CD4-positive, alpha-beta T cell treated with Interleukin-15 for 1 hour (primary cell): ENCODE data around the gene ROR1.
"Not testable (repeated sequence)": the region's sequence is repeated elsewhere in the genome, so short reads cannot be mapped to it uniquely, and the experiment has no call there.

Source experiments
- DNase-seq: peaks from one replicate; pipeline ENCODE4 v3.0.0-alpha.2; 2020

The ROR1 gene

DNA sequence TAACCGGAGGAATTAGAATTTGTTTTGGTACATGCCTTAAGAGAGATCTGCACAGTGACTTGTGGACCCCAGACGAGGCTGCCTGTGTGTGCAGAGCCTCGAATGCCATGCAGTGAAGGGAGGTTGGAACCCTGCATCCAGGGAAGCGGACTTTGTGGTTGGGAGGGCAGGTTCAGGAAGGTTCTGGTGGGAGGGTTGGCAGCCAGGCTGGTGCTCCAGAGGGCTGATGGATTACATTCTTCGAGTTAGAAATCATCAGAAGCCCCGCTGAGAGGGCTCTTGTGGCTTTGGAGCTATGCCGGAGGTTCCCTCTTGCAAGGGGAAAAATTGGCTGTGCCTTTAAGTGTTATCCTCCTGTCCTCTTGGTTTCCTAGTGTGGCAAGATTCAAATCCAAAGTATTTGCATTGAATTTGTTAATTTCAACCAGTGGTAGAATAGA, 21.1 kb downstream of the ROR1 start:
- DNase-seq, result no peak

DNA sequence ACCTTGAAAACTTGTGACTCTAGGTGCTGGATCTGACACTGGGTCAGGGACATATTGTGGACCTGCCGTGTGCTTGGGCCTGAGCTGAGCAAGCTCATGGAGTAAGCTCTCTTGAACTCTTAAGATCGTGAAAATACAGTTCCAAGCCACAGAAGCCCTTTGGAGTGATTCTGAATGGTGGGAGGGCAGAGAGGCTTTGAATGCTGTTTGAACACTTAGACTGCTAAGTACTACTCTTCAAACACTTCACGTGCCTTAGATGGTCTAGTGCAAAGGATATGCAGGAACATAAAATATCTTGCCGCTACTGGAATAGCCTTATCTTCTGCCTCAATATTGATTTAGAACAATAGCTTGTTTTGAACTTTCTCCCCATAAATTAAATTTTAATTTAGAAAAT, 21.6 kb downstream of the ROR1 start:
- DNase-seq, result no peak

GRCh38 chr1:63797056-63797726, 23.4 kb downstream of the ROR1 start:
- no peak for DNase-seq

DNA sequence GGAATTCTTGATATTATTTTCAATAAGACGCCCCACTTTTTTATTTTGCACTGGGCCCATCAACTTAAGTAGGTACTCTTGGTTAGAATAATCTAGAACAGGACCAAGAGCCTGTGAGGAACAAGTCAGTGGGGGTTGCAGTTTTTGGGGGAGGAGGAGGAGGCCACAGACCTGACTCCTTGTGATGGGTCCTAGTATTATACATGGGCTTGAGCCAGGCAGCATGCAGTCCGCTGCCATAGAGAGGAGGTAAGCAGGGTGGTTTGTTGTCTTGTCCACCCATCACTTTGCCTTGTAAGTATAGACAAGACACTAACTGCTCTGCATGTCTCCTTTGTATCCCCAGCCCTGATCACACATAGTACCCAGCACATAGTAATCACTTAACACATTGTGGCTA, 24.5 kb downstream of the ROR1 start:
- no peak for DNase-seq

DNA sequence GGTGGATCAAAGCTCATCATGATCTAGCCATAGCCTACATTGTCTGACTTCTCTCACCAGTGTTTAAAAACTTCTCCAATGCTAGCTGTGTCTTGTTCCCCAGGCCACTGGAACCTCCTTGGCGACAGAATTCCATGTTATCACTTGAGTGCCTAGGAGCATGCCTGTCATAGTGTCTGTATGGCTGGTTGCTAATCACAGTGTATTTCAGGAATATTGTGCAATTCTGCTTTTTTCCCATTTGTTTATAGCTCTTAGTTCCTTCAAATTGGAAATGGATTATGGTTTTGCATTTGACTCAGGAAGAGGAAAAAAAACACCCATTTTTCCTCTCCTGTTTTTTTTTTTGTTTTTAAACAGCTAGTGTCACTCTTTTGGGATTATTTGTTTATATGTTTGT, 25.5 kb downstream of the ROR1 start:
- DNase-seq, result no peak

GRCh38 chr1:63799820-63800219, 26.0 kb downstream of the ROR1 start:
- no peak for DNase-seq

DNA sequence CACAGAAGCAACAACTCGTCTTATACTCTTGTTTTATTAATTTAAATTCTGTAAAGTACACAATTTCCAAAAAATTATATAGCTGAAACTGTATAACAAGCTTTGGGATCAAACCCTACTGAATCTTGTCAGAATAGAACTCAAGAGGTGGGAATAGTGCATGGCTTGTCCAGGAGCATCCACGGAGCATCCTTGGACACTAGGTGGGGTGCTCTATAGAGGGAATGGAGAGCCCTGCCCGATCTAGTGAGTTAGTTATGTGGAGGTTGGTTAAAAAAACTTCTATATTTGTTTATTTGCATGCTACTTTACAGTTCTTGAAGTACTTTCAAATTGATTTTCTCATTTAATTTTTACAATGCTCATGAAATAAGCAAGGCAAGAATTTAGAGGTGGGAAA, 28.3 kb downstream of the ROR1 start:
- DNase-seq, result no peak

DNA sequence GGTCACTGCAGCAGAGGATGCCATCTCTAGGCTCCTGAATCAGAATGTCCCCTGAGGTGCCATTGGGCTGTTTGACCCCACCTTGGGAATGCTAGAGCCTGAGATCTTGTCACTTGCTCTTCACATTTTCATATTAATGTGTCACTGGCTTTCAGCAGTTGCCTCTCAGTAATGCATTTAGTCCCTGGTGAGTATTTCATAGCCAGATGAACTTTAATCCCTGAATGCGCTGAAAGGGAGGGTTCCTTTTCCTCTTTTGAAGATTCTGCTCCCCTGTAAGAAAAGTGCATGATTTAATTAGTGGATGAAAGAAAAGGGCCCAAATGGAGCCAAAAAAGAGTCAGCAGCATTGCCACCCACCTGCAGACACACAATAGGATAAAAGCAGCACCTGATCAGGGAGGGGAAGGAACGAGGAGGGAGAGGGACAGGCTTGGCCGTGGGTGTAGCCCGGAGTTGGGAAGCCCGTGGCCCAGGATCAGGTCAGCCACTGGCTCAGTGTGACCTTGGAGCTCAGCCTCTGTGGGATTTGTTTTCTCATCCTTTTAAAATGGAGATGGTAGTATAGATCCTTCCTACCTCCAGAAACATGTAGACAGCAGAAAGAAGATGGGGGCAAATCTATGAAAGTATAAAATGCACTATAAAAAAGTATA, 31.1 kb downstream of the ROR1 start:
- no peak for DNase-seq

DNA sequence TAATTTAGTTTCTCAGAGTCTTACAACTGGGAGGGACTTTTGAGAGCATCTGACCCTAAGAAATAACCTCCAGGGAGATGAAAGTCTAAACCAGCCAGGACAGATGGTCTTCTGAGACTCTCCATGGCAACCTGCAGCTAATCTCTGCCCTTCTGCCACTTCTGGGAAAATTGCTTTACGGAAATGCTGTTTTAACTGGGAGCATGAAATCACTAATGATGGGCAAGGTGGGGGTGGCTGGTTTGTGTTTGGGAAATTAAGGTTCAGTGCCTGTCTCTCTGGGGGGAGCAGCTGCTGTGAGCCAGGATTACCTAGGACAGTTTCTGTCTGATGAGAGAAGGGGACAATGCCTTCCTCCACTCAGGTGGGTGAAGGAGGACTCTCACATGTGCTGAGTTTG, 33.2 kb downstream of the ROR1 start:
- no peak for DNase-seq

GRCh38 chr1:63810936-63811469, 37.2 kb downstream of the ROR1 start:
- DNase-seq, result no peak

DNA sequence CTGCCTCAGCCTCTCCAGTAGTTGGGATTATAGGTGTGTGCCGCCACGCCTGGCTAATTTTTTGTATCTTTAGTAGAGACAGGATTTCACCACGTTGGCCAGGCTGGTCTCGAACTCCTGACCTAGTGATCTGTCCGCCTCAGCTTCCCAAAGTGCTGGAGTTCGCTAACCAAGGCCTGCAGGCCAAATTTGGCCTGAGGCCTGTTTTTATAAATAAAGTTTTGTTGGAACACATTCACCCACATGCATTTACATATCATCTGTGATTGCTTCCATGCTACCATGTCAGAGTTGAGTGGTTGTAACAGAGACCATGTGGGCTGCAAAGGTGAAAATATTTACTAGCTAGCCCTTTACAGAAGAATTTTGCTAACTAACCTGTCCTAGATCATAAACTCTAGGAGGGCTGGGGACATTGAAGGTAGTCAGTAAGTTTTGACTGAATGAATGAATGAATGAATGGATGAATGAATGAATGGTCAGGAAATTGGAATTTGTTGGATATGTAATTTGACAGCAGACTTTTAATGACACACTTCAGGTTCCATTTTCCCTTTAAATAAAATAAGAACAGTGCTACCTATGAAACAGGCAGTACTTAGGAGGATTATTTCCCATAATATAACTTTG, 38.4 kb downstream of the ROR1 start:
- no peak for DNase-seq

- DNase-seq, result no peak
These were observed 40.0 kb downstream of the ROR1 start for GRCh38 chr1:63813829-63814277.

DNA sequence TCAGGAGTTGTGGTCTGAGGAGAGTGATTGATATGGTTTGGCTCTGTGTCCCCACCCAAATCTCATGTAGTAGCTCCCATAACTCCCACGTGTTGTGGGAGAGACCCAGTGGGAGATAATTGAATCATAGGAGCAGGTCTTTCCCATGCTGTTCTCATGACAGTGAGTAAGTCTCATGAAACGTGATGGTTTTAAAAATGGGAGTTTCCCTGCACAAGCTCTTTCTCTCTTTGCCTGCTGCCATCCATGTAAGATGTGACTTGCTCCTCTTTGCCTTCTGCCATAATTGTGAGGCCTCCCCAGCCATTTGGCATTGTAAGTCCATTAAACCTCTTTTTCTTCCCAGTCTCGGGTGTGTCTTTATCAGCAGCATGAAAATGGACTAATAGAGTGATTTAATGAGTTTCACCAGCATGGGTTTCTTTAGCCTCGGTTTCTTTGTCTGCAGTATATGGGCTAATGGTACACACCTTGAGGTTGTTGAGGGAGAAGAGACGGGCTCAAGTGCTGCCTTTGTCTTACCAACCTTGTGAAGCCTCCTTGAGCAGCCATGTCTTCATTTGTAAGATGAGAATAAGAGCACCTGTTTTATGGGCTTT, 42.5 kb downstream of the ROR1 start:
- not testable (repeated sequence) for DNase-seq

DNA sequence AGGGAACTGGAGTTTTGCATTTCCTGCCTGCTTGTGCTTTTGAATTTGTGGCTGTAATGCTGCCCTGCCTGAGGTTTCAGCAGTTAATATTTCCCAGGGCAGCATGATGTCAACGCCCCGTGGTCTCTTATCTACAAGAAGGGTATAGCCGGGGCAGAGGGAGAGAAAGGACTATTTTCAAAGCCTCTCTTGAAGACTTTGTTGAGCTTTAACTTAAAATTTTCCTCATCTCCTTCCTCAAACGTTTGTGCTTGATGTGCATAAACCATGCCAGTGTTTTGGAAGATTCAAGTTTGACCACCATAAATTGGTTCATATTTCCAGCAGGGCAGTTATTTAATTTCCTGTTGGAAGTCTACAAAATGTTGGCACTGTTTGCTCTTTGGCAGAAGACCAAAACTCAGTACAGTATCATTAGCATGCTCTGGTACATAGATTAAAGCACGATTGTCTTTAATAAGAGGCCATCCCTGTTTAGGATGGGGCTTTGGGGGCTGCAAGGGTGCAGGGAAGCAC, 43.4 kb downstream of the ROR1 start:
- no peak for DNase-seq

DNA sequence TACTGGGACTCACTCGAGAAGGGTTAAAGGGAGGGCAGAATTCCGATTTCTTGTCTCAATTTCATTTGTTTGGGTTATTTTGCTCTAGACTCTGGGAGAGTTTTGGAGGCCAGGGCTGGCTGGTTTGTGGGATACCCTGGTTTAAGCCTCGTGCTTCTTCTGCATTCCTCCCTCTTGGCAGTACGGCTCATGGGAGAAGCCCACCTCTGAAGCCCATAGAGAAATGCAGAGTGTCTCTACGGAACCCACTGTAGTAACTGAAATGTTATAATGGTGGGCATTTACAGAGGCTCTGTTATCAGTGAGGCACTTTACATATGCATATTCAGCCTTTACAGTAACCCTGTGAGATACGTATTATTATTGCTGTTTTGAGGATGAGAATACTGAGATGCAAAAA, 43.9 kb downstream of the ROR1 start:
- no peak for DNase-seq

DNA sequence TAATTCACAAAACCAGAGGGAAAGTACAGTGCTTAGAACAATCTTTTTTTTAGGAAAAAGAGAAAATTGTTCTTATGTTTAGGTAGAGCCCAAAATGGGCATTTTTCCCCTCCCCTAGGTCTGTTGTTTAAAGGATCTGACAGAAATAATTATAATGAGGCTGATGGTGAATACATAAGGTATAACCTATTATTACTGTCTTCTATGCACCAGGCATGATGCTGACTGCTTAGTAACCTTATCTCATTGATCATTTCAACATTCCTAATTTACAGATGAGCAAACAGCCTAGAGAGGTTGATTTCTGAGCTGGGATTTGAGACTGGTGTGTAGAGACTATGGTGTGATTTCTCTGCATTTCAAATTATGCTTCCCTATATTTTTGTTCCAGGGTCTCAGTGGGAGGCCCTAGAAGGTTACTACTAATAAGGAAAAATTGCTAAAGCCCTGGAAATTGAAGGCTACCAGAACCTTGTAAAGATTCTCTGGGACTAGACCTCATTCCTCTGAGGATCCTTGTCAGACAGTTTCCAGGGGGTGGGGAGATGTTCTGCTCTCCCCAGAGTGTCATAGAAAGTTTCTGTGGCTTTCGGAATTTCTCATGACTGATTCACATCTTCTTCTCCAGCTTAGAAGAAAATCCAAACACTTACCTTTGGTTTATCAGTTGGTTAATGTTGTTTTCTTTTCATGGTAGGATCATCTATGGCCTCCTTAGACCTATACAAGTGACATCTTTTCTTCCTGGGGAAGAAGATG, 44.9 kb downstream of the ROR1 start:
- DNase-seq, result no peak

GRCh38 chr1:63819795-63820194, 46.0 kb downstream of the ROR1 start:
- DNase-seq, result no peak

GRCh38 chr1:63821091-63822005, 47.5 kb downstream of the ROR1 start:
- DNase-seq, result no peak

DNA sequence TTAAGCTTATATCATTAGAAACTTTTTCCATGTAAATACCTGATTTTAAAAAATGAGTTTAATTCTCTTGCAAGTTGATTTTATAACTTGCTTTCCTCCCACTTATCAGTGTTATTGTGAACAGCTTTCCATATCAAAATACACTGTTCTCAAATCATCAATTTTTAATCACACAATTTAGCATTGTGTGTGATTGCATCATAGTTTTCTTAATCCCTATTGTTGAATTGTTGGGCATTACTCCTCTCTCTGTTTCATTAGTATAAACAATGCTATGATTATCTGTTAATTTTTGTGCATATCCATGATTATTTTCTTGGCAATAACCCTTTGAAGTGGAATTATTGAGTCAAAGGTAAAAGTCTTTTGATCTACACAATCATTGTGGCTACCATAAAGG, 48.7 kb downstream of the ROR1 start:
- no peak for DNase-seq

- DNase-seq, result no peak
These were observed 50.6 kb downstream of the ROR1 start for GRCh38 chr1:63824451-63824850.

- no peak for DNase-seq
These were observed 51.3 kb downstream of the ROR1 start for GRCh38 chr1:63825111-63825510.
